ENCODE results near the gene DDIT4L. TPM values are rescaled to one million over a fixed set of nuclear protein-coding genes. Genes with fewer than 3 reads are reported as not detected.

DDIT4L gene
- total and polyA plus RNA-seq, 10 donors, result 0.17 to 1.6 (median 0.38) TPM

GRCh38 chr4:100177126-100177525, 13.1 kb downstream of the DDIT4L start:
- no peaks in the 10 kb centered on the region for H3K4me1 ChIP-seq
- no peak overlapping the region for H3K27ac ChIP-seq
- intact Hi-C loops (cut with DNase I; ENCODE audit: low total_unique reads), result no loop called here
- no peaks in the 10 kb centered on the region for H3K9me3 ChIP-seq
- TF ChIP-seq POLR2A (IDR thresholded peaks at IDR 0.05), result no peak
- TF ChIP-seq POLR2AphosphoS5 (IDR thresholded peaks at IDR 0.05), result no peak
- TF ChIP-seq CTCF (IDR thresholded peaks at IDR 0.05 in 8 of 11, conservative IDR thresholded peaks at IDR 0.05 in 3 of 11), result no peak
- DNase-seq, result no peak
- no peaks in the 10 kb centered on the region for H3K36me3 ChIP-seq
- H3K27me3 ChIP-seq (replicated peaks in 1 of 7), result no peaks in the 10 kb centered on the region
- no peak overlapping the region for H3K4me3 ChIP-seq

GRCh38 chr4:100175858-100176257, 14.4 kb downstream of the DDIT4L start:
- DNase-seq, result no peak
- TF ChIP-seq POLR2AphosphoS5 (IDR thresholded peaks at IDR 0.05) (no peak), CTCF (IDR thresholded peaks at IDR 0.05 in 8 of 11, conservative IDR thresholded peaks at IDR 0.05 in 3 of 11) (no peak), POLR2A (IDR thresholded peaks at IDR 0.05) (no peak)
- H3K36me3 ChIP-seq, result no peaks in the 10 kb centered on the region
- intact Hi-C loops (cut with DNase I; ENCODE audit: low total_unique reads), result no loop called here
- H3K27ac ChIP-seq, result no peak overlapping the region
- 58 to 89% (median 70%) methylated on average over 2 of the region's 2 CpGs for WGBS, 5 donors
- no peaks in the 10 kb centered on the region for H3K27me3 ChIP-seq (replicated peaks in 1 of 7)
- no peaks in the 10 kb centered on the region for H3K4me1 ChIP-seq
- H3K9me3 ChIP-seq, result no peaks in the 10 kb centered on the region
- no peak overlapping the region for H3K4me3 ChIP-seq

GRCh38 chr4:100174985-100175383, 15.3 kb downstream of the DDIT4L start:
- H3K4me3 ChIP-seq, result no peak overlapping the region
- H3K27me3 ChIP-seq (replicated peaks in 1 of 7), result no peaks in the 10 kb centered on the region
- 80 to 93% (median 82%) methylated on average over 3 of the region's 3 CpGs for WGBS, 5 donors
- no peak overlapping the region for H3K27ac ChIP-seq
- no peak for DNase-seq
- H3K9me3 ChIP-seq, result no peaks in the 10 kb centered on the region
- no peak for TF ChIP-seq POLR2AphosphoS5 (IDR thresholded peaks at IDR 0.05)
- TF ChIP-seq POLR2A (IDR thresholded peaks at IDR 0.05), result no peak
- TF ChIP-seq CTCF (IDR thresholded peaks at IDR 0.05 in 8 of 11, conservative IDR thresholded peaks at IDR 0.05 in 3 of 11), result no peak
- intact Hi-C loops (cut with DNase I; ENCODE audit: low total_unique reads), result no loop called here
- no peaks in the 10 kb centered on the region for H3K4me1 ChIP-seq
- H3K36me3 ChIP-seq, result no peaks in the 10 kb centered on the region

GRCh38 chr4:100170986-100171385, 19.3 kb downstream of the DDIT4L start:
- H3K27me3 ChIP-seq (replicated peaks in 1 of 7), result no peaks in the 10 kb centered on the region
- H3K4me1 ChIP-seq, result no peaks in the 10 kb centered on the region
- no peak overlapping the region for H3K4me3 ChIP-seq
- H3K36me3 ChIP-seq, result no peaks in the 10 kb centered on the region
- no peak for DNase-seq
- H3K9me3 ChIP-seq, result no peaks in the 10 kb centered on the region
- H3K27ac ChIP-seq, result no peak overlapping the region
- TF ChIP-seq CTCF (IDR thresholded peaks at IDR 0.05 in 8 of 11, conservative IDR thresholded peaks at IDR 0.05 in 3 of 11), result no peak
- no peak for TF ChIP-seq POLR2AphosphoS5 (IDR thresholded peaks at IDR 0.05)
- TF ChIP-seq POLR2A (IDR thresholded peaks at IDR 0.05), result no peak
- intact Hi-C loops (cut with DNase I; ENCODE audit: low total_unique reads), result no loop called here
- WGBS, 5 donors, result 51 to 69% (median 65%) methylated on average over 3 of the region's 3 CpGs
